GM18870 (cell line): ENCODE data around the gene WDR18.

Experiments used
- ATAC-seq: cut with Tn5 transposase; IDR thresholded peaks from one replicate; pipeline ENCODE4 v1.9.1; 2021; ENCODE audit warnings: moderate library complexity; ENCODE audit not compliant: unreplicated experiment

WDR18 gene

DNA sequence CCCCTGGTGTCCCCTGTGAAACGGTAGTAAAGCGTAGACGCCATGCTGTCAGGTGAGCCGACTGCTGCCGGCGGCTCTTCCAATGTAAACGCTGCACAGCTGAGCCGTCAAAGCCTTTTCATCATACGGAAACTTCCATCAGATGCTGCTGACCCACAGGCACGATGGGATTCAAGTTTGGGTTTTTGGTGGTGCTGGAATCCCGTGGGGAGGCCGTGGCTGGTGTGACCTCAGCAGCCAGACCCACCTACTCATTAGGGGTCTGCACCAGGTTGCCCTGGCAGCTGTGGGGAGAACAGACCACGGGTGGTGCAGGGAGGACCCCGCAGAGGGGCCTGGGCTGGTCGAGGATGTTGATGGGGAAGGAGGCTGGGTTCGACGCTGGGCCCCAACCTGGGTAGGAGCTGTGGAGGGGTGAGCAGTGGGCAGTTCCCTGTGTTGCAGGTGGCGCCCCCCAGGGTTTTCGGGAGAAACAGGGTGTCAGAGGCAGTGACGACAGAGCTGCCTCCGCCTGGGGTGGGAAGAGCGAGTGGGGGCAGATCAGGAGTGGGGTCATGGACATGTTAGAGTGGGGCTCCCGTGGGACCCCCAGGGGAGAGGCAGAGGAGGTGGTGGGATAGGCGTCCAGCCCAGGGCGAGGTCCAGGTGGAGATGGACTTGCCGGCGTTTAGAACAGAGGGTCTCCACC is 22.7 kb downstream of the WDR18 start:
- no peak for ATAC-seq

GRCh38 chr19:1007399-1008251 is 23.5 kb downstream of the WDR18 start:
- ATAC-seq = no peak

DNA sequence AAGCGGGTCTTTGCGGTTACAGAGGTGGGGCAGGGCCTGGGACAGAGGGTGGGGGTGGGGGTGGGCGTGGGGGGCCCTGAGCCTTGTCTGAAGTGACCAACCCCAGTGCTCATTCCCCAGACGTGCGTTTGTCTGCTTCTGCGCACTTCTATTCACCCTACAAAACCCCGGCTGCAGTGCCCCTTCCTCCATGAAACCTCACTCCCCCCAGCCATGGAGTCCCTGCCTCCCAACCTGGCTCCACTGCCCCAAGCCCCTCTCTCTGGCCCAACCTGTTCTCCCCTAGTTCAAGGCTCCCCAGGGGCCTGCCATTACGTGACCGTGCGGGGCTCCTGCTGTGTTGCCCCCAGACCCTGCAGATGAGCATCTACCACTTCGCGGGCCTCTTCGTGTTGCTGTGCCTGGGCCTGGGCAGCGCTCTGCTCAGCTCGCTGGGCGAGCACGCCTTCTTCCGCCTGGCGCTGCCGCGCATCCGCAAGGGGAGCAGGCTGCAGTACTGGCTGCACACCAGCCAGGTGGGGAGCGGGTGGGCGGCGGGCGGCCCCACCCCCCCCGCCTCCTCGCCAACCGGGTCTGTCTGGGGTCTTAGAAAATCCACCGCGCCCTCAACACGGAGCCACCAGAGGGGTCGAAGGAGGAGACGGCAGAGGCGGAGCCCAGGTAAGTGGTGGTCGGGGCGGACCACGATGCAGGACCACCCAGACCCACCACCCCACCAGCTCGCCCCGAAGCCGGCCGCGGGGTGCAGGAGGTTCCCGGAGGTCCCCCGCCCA is 24.3 kb downstream of the WDR18 start:
- no peak for ATAC-seq

DNA sequence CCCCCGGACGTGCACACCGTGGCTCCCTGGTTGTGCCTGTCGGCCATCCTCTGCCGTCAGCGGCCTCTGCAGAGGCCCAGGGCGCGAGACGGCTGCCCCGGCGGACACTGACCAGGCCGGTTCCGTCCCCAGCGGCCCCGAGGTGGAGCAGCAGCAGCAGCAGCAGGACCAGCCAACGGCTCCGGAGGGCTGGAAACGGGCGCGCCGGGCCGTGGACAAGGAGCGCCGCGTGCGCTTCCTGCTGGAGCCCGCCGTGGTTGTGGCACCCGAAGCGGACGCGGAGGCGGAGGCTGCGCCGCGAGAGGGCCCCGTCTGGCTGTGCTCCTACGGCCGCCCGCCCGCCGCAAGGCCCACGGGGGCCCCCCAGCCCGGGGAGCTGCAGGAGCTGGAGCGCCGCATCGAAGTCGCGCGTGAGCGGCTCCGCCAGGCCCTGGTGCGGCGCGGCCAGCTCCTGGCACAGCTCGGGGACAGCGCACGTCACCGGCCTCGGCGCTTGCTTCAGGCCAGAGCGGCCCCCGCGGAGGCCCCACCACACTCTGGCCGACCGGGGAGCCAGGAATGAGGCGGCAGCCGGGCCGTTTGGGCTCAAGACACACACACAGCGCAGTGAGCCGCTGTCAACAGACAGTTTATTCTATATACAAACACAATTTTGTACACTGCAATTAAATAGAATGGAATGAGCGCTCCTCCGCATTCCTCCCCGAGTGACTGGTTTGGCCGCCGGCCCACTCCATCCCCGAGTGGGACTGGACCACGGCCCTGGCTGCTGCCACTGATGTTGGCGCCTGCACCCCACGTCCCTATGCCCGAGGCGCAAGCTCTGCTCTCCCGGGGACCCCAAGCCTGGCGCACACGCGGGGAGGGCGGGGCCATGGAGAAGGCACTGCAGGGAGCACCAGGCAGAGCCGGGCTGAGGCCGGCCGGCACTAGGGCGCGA is 25.2 kb downstream of the WDR18 start:
- ATAC-seq = no peak

DNA sequence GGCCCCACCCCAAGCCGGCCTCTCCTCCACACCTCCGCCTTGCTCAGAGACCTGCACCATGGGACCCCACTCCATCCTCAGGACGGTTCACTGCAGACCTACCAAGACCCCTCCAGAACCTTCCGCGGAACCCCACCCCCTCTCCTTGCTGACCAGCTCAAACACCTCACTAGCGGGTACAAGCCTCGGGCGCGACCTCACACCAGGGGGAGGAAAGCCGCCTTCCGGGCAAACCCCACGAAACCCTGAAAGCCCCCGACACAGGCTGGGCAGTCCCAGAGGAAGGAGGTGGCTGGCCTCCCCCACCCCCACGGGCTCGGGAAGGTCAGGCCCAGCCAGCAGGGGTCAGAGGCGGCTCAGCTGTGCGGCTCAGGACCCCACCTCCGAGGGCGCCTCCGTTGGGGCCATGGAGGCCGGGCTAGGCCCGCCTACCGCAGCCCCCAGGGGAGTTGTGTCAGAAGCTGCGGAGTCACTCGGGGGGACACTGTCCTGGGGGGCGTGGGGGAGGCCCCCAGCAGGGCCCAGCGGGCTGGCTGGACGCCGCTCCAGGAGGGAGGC is 25.9 kb downstream of the WDR18 start:
- no peak for ATAC-seq

DNA sequence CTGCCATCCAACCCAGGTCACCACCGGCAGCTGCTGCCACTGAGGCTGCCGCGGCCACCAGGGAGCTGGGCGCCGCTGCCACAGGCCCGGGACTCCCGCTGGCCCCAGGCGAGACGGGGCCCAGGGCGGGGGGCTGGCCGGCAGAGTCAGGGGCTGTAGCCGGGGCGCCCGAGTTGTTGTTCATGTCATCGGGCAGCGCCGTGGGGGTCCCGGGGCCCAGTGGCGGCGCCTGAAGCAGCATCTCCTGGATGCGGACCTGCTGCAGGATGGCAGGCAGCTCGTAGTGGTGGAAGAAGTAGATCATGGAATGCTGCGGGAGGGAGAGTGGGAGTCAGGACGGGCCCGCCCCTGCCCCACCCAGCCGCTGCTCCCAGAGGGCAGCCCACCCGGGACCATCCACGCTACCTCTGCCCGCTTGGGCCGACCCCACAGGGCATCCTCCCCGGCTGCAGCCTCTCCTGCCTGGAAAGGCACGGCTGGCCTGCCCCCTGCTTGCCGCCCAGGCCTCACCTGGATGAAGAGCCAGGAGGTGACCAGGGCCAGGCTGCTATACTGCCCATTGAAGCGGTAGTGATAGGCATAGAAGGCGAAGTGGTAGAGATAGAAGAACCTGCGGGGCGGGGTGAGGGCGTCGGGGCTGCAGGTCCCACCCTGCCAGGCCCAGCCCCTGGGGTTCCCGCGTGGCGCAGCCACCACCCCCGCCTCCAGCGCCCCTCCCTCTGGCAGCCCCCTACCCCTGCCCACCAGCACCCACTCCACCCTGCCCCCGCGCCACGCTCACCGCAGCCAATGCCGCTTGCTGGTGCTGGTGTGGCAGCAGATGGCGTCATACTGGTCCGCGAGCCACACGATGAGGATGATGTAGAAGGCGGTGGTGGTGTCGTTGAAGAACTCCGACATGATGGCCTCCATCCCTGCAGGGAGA is 26.7 kb downstream of the WDR18 start:
- no peak for ATAC-seq

DNA sequence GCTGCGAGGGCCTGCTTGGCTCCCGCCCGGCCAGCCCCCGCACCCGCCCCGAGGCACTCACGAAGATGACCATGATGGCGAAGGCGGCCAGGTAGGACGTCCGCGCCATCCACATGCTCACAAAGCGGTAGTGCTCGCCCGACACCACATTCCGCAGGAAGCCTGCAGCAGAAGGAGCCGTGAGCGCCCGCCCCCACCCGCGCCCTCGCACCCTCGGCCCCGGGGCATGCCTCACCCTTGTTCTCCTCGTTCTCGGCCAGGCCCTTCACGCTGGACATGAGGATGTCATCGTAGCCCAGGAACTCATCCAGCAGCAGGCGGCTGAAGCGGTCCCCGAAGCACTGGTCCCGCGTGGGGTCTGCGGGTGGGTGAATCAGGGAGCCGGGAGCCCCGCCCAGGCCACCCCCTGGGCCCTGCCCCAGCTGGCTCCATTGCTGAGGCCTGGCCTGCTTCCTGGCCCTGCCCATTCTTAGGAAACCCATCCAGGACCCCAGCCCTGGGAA is 27.7 kb downstream of the WDR18 start:
- no peak for ATAC-seq

GRCh38 chr19:1012334-1012733 is 28.2 kb downstream of the WDR18 start:
- ATAC-seq = no peak

- no peak for ATAC-seq
These were observed 29.1 kb downstream of the WDR18 start for GRCh38 chr19:1013218-1013617.

- ATAC-seq = no peak
These were observed 30.3 kb downstream of the WDR18 start for GRCh38 chr19:1014161-1015060.

- ATAC-seq = no peak
These were observed 31.1 kb downstream of the WDR18 start for GRCh38 chr19:1015061-1015781.

DNA sequence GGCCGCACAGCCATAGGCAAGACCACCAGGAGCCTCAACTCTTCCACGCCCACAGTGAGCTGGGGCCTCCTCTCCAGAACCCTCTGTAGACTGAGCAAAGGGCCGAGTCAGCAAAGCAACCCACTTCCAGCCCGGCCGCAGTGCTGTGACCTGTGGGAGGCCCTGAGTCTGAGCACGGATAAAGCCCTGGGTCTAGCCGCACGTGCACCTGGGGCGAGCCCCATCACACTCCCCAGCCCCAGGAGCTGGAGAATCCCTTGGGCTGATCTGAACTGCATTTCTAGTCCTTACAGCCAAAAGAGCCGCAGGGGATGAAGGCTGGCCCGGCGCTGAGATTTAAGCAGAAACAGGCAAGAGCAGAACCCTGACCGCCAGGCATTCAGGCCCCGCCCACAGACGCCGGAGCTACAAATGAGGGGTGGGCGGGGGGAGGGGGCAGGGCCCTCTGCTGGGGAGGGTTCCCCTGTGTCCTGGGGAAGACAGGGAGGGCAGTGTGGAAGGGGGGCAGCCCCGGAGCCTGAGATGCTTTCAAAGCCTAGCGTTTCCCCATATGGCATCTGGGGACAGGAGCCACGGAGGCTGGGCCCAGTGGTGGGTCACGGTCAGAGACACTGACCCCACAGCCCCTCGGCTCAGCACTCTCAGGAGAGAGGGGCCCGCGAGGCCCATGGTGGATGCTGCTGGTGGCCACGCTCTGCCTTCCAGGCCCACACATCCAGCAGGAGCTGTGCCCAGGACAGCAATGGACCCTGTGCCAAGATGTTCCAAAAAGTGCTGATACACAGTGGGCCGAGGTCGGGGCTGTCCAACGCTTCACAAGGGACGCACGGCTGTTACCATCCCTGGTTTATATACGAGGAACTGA is 31.9 kb downstream of the WDR18 start:
- no peak for ATAC-seq

GRCh38 chr19:1016647-1017114 is 32.5 kb downstream of the WDR18 start:
- no peak for ATAC-seq

DNA sequence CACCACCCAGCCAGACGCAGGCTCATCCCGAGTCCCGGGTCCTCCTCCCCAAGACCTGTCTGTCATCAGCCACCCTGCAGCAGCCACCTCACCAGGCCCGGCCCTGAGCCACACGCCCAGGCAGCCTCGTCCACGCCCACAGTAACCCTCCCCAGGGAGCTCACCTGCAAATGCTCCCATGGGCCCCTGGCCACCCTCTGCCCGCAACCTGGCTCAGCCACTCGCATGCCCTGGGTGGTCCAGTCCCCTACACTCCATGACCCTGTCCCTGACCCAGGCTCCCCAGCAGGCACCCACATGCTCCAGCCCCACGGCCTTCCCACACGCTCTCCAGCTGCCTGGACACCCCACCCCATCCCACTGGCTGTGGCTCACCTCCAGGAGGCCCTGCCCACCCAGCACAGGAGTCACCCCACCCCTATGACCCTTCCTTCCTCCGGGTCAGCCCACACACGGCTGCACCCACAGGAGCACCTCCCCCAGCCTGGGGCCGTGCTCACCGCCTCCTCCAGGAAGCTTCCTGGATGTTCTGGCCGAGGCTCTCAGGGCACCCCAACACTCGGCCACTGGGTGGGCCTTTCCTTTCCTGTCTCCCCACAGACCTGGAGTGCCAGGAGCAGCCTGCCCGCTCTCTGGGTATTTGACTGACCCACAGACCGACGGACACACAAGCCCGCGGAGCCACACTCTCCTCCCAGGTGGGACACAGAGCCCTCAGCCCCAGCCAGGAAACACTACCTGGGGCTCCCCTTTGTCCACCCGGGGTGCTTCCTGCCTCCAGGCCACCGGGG is 33.2 kb downstream of the WDR18 start:
- ATAC-seq = no peak

DNA sequence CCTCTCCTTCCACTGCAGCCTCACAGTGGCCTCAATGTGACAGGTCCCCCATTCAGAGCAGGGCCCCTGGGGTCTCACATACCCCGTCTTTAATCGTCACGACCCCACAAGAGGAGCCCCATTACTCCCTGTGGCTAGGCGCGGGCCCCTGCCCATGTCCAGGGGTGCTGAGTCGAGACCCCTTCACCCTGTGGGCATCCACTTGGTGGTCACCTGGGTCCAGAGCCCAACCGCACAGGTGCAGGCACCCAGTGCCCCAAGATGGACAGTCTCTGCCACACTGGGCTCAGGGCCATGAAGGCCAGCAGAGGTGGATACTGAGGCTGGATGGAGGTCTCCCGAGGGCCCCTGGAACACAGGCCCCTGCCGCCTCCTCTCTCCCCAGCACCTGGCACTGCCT is 33.8 kb downstream of the WDR18 start:
- ATAC-seq = no peak
